Posterior cingulate gyrus (tissue), 11 donors: Measurements from ENCODE around the gene RABGGTB.
"Not testable (repeated sequence)": the region's sequence is repeated elsewhere in the genome, so short reads cannot be mapped to it uniquely, and the experiment has no call there.

ENCODE experiments used
- DNase-seq, 10 donors: peaks; one replicate each; pipeline versions ENCODE4 v3.0.0 to v3.0.0-alpha.2; 2020 to 2021; ENCODE audit warnings: mixed read lengths in 3 of 10
- intact Hi-C: fragments of 100-400 bp; cut with DNase I; formaldehyde crosslinking; loops from one replicate; pipeline ENCODE4 v1.15.1; 2023

Gene RABGGTB

DNA sequence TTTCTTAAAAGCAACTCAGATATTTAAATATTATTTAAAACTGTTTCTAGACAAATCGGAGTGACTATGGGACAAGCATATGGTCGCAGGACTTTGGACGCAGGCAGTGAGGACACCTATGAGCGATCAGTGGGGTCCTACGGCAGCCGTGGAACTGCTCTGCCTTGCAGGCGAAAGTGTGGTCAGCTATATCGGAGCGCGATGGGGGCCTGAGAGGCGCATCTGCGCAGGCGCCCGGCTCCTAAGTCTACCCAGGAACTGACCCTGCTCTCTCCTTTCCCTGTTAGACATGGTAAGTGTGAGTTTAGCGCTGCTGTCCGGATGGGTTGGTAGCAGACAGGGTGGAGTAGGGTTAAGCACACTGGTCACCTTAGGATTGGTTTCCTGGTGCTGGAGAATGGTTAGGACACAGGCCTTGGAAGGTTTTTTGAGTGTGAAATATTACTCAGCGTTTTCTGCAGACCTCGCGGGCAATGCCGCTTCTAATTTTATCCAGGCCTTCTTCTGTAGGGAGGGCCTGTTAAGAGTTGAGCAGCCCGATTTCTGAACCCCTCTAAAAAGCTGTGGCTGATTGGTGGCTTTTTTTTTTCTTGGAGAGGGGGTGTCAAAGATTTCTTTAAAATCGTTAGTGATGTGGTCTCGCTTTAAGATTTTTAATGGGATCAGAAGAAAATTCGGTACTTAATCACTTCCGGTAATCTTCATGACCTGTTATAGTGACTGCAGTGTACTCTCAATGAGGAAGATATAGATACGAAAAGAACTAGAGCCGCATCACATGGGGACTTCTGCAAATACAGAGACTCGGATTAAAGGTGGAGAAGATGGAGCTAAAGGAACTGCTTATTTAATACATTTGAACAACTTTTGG, at the start of gene RABGGTB:
TSS of gene RABGGTB (plus strand) at position 274 of the 871 bp plus-strand sequence. CDS start at position 290, 16 bp downstream.
- intact Hi-C loops, result loop anchor here (1.0 kb wide), 1 partner anchor 62 kb away; the partner anchor contains the start of gene ACADM
- peak; percentile 90 to 99 (median 94) for DNase-seq

DNA sequence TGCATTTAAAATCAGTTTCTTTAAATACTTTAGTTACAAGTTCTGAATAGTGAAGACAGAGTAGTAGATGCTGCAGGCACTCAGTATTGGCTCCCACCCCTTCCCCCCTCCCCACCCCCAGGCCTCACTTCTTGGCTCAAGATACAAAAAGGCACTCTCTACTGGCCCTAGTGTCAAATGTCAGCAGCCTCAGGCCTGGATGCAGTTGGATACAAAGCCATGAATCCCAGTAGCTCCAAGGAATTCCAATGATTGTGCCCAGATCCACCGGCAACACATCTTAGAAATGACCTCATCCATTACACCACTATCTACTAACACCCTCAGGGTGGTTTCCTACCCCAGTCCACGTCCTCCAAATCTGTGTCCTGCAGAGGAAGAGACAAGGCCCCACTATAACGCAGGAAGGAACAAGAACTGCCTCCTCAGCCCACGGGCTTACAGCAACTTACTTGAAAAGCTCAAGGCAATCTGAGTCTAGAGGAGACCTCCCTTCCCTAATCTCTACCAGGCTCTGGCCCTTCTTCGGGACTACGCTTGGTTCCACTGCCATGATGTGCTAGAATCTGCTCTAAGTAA, 43.9 kb upstream of the RABGGTB start:
- intact Hi-C loops, result no loop called here

DNA sequence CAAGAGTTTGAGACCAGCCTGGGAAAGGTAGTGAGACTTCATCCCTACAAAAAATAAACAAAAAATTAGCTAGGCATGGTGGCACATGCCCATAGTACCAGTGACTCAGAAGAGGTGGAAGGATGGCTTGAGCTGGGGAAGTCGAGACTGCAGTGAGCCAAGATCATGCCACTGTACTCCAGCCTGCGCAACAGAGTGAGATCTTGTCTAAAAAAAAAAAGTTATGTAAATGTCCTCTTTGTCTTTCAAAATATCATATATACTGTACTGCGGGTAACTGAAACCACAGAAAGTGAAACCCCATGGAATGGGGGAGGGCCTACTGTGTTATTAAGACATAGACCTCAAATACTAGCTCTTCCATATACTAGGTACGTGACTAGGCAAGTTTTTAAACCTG, 40.8 kb upstream of the RABGGTB start:
- DNase-seq, result no peak
- intact Hi-C loops, result no loop called here

More for the DNA sequence above, 43.9 kb upstream of the RABGGTB start:
- DNase-seq, result no peak

DNA sequence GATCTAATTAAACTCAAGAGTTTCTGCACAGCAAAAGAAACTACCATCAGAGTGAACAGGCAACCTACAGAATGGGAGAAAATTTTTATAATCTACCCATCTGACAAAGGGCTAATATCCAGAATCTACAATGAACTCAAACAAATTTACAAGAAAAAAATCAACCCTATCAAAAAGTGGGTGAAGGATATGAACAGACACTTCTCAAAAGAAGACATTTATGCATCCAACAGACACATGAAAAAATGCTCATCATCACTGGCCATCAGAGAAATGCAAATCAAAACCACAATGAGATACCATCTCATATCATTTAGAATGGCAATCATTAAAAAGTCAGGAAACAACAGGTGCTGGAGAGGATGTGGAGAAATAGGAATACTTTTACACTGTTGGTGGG, 28.8 kb upstream of the RABGGTB start:
- not testable (repeated sequence) for DNase-seq

DNA sequence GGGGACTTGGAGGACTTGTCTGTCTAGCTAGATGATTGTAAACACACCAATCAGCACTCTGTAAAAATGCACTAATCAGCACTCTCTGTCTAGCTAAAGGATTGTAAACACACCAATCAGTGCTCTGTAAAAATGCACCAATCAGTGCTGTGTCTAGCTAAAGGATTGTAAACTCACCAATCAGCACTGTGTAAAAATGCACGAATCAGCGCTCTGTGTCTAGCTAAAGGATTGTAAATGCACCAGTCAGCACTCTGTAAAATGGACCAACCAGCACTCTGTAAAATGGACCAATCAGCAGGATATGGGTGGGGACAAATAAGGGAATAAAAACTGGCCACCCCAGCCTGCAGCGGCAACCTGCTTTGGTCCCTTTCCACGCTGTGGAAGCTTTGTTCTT, 27.5 kb upstream of the RABGGTB start:
- DNase-seq, intact Hi-C loops: not testable (repeated sequence)

More for the DNA sequence above, 28.8 kb upstream of the RABGGTB start:
- intact Hi-C loops, result not testable (repeated sequence)

DNA sequence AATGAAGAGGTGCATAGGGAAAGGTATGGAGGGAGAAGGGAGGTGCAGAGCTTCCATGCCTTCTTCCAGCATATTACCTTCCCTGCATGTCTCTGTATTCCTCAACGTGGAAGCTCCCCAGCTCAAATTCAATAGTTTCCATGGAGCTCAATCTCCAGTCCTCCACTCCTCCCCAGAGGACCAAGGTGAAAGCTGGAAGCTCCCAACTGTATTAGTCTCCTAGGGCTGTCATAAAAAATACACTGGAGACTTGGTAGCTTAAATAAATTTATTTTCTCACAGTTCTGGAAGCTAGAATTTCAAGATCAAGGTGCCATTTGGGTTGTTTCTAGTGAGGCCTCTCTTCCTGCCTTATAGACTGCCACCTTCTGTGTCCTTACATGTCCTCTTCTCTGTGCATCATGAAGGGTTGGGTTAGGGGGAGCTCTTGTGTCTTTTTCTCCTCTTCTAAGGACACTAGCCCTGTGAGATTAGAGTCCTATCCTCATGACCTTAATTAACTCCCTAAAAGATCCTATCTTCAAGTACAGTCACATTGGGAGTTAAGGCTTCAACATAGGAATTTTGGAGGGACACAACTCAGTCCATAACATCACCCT, 21.9 kb upstream of the RABGGTB start:
- no peak for DNase-seq
- intact Hi-C loops, result no loop called here

DNA sequence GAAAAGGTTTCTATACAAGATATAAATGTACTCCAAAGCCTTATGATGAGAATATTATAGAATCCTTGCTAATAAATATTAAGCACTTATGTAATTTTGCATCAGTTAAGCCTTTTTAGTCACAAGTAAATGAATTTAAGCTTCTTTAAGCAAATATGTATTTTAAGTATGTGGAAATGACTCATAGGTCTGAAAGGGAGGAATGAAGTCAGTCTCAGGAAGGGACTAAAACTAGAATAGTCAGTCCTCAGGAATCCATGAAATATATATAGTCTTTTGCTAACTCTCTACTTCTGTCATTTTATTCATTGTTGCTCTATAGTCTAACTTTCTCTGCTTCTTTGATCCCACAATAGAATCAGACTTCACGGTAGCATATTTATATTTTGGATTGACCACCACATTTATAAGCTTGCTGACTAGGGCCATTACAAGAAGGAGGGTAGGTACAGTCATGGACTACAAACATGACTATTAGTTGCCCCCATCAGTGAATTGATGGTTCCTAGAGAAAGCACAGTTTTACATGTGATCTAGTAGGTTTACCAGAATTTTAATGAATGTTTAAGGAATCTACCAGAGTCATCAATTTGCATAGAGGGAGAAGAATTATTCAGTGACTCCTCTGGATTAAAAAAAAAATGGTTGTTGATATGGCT, 20.2 kb upstream of the RABGGTB start:
- intact Hi-C loops, result no loop called here
- no peak for DNase-seq

DNA sequence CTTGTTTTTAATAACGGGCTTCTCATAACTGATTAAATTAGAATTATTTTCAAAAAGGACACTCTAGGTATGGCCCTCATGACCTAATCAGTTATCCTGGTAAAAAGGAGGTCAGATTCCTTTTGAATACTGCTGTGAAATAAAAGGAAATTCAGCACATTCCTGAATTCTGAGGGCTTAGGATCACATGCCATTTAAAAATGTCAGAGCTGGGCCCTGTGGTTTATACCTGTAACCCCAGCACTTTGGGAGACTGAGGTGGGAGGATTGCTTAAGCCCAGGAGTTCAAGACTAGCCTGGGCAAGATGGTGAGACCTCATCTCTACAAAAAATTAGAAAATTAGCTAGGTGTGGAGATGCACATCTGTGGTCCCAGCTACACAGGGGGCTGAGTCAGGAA, 18.0 kb upstream of the RABGGTB start:
- intact Hi-C loops, result no loop called here
- DNase-seq, result no peak

DNA sequence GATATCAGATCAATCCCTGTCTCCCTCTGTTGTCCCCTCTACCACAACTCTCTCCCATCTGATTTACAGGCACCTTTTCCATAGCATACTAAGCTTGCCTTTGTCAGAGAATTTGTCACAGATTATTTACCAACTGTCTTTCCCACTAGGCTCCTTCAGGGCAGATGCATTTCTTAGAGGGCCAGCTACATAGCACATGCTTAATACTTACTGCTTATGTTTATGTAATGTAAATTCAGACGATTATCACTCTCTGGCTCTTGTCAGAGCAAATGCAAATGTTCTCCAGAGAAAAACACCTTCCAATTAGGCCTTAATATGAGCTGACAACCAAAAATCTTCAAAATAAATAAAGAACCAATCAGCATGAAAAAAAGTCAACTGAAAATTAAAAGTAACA, 15.3 kb upstream of the RABGGTB start:
- intact Hi-C loops, result no loop called here

DNA sequence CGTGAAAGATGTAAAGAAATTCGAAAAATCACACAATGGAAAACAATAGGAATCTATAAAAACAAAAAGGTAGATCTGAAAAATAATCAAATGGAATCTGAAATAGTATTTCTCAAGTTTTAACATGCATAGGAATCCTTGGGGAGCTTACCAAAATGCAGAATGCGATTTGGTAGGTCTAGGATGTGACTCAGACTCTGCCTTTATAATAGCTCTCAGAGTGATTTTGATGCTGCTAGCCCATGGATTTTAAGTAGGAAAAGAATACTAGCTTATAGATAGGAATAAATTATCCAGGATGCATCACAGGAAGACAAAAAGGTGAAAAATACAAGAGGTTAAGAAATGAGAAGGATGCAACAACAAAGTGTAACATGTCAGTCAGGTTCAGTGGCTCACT, 14.1 kb upstream of the RABGGTB start:
- DNase-seq, result no peak
- intact Hi-C loops, result no loop called here

More for the DNA sequence above, 15.3 kb upstream of the RABGGTB start:
- DNase-seq, result no peak

DNA sequence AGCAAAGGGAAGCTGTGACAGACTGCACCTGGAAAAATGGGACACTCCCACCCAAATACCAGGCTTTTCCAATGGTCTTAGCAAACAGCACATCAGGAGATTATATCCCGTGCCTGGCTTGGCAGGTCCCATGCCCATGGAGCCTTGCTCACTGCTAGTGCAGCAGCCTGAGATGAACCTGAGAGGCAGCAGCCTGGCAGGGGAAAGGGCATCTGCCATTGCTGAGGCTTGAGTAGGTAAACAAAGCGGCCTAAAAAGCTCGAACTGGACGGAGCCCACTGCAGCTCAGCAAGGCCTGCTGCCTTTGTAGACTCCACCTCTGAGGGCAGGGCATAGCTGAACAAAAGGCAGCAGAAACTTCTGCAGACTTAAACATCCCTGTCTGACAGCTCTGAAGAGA, 8.2 kb upstream of the RABGGTB start:
- intact Hi-C loops, result not testable (repeated sequence)
- DNase-seq, result peak in 1 of 10 donors; percentile 53

DNA sequence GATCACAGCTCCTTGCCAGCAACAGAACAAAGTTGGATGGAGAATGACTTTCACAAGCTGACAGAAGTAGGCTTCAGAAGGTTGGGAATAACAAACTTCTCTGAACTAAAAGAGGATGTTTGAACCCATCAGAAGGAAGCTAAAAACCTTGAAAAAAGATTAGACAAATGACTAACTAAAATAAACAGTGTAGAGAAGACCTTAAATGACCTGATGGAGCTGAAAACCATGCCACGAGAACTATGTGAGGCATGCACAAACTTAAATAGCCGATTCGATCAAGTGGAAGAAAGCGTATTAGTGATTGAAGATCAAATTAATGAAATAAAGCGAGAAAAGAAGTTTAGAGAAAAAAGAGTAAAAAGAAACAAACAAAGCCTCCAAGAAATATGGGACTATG, 7.4 kb upstream of the RABGGTB start:
- DNase-seq, intact Hi-C loops: not testable (repeated sequence)

DNA sequence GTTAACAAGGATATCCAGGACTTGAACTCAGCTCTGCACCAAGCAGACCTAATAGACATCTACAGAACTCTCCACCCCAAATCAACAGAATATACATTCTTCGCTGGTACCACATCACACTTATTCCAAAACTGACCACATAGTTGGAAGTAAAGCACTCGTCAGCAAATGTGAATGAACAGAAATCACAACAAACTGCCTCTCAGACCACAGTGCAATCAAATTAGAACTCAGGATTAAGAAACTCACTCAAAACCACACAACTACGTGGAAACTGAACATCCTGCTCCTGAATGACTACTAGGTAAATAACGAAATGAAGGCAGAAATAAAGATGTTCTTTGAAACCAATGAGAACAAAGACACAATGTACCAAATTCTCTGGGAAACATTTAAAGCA, 5.9 kb upstream of the RABGGTB start:
- DNase-seq, intact Hi-C loops: not testable (repeated sequence)

DNA sequence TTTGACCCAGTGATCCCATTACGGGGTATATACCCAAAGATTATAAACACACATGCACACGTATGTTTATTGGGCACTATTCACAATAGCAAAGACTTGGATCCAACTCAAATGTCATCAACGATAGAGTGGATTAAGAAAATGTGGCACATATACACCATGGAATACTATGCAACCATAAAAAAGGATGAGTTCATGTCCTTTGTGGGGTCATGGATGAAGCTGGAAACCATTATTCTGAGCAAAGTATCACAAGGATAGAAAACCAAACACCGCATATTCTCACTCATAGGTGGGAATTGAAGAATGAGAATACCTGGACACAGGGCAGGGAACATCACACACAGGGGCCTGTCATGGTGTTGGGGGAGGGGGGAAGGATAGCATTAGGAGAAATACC, 2.1 kb upstream of the RABGGTB start:
- DNase-seq, intact Hi-C loops: not testable (repeated sequence)

DNA sequence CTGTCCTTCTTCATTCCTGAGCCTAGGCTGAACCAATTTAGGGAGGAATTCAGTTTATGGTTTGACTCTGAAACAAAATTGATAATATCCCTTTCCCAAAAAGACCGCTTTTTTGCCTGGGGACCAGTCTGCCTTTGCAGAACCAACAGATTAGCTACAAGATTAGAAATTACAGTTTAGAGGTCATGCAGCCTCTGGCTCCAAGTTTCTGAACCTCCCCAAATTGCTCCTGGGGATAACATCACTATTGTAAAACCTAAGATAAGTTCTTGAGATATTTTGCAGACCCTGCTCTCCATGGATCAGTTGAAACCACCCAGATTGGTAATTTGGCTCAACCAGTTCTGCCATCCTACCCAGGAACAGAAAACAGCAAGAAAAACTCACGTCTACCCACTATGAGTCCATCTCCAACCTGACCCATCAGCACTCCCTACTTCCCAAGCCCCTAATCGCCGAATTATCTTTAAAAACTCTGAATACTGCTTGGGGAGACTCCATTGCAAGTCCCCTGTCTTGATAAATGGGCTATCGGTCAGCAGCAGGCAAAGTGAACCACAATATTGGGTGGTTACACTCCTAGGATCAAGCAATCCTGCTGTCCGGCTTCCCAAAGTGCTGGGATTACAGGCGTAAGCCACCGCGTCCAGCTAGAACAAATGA, 605 bp upstream of the RABGGTB start:
- no peak for DNase-seq
- intact Hi-C loops, result loop anchor here (1.0 kb wide), 1 partner anchor 61 kb away; the partner anchor contains the start of gene ACADM

DNA sequence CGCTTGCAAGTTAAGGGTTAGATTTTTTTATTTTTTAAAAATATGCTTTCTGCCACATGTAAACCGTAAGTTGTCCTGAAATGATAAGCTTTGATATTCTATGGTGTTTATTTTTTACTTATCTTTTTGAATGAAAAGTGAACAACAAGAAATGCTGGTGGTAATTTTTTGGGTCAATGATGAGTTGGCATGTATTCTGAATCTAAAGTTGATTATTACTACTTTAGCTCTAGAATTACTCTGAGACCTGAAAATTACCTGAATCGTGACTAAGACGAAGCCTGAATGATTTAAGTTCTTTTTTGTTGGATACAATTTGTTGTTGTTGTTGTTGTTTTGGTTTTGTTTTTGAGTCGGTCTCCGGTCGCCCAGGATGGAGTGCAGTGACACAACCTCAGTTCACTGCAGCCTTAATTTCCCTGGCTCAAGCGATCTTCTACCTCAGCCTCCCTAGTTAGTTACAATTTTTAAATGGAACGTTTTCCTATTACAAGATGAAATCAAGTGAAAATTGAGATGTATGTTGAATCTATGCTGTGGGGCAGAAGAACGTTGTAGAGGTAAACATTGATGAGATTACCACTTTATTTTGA, 941 bp downstream of the RABGGTB start:
- intact Hi-C loops, result no loop called here

DNA sequence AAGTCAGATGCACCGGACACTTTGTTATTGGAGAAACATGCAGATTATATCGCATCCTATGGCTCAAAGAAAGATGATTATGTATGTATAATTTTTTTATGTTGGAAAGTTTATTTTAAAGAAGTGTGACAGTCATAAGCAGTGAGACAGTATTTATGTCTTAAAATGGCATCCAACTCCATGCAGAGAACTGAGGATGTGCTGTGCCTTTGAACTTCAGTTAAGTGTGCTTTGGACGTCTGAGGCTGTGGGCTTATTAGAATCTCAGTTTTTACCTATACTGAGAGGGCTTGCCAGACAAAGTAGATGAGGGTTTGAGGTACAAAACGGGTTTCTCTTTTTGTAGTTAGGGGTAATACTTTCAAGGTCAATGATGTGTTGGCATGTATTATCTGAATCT, 1.5 kb downstream of the RABGGTB start:
- intact Hi-C loops, result no loop called here
- DNase-seq, result no peak

More for the DNA sequence above, 941 bp downstream of the RABGGTB start:
- no peak for DNase-seq

DNA sequence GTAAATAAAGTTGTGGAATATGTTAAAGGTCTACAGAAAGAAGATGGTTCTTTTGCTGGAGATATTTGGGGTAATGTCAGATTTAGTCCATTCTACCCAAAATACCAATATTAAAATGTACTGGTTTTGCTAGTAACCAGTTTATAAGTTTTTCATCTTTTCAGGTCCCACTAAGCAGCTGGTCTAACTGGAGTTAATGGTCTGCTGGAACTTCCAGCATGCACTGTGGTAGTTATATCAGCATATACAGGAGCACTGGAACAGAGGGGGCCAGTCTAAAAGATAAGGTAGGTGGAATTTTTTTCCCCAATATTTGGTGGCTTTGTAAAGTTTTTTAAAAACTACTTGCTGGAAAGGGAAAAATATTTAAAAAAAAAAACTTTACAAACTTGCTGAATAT, 3.9 kb downstream of the RABGGTB start:
- no peak for DNase-seq
- intact Hi-C loops, result no loop called here

DNA sequence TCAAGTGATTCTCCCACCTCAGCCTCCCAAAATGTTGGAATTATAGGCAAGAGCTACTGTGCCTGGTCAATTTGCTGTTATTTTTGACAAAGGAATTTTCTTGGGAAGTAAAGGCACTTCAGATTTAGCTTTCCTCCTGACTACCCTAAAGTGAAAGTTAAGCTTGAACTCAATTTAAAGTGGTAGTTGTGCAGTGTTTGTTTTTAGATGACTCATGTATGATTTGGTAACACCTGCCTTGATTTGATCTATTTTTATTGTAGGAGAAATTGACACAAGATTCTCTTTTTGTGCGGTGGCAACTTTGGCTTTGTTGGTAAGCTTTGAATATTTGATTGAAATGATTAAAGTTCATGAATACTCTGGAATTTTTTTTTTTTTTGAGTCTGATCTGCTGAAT, 5.0 kb downstream of the RABGGTB start:
- DNase-seq, result no peak
- intact Hi-C loops, result no loop called here

DNA sequence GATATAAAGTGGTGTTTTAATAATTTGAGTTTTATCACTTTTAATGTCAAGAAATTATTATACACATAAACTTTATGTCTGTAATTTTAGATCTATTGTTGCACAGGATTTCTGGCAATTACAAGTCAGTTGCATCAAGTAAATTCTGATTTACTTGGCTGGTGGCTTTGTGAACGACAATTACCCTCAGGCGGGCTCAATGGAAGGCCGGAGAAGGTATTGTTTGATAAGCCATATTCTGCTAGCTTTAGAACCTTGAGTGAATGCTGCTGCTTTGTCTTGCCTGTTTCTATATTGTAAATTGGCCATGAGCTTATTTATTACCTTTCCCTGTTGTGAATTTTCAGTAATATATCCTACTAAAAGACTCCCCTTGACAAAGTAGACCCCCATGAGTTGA, 6.0 kb downstream of the RABGGTB start:
- intact Hi-C loops, result no loop called here
- DNase-seq, result no peak
